ENCODE results near the gene CMTM5. TPM values are rescaled to one million over a fixed set of nuclear protein-coding genes. Genes with fewer than 3 reads are reported as not detected.
A peak's percentile ranks its signal among the peaks of the same experiment; 100 is the strongest.
"Not testable (repeated sequence)": the region's sequence is repeated elsewhere in the genome, so short reads cannot be mapped to it uniquely, and the experiment has no call there.

Gene CMTM5
- total RNA-seq, 2 donors from 2014 or later = 0.44 to 1.4 TPM

DNA sequence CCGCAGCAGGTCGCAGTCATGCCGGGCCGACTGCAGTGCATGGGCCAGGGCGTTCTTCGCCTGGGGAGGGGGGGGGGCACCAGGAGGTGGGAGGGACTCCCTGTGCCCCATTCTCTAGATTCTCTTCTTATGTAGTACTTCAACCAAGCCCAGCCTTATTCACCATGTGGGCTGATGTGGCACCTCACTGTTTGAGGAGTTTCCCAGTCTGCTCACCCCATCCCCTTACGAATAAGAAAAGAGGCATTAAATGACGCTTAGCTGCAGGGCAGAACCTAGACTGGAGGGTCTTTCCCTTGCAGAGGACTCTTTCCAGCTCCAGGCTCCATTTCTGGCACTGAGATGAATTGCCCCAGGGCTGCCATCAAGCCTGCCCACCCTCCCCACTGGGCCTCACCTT is 12.2 kb downstream of the CMTM5 start:
- ATAC-seq (peak in 1 of 2 donors; percentile 0), DNase-seq (no peak)

DNA sequence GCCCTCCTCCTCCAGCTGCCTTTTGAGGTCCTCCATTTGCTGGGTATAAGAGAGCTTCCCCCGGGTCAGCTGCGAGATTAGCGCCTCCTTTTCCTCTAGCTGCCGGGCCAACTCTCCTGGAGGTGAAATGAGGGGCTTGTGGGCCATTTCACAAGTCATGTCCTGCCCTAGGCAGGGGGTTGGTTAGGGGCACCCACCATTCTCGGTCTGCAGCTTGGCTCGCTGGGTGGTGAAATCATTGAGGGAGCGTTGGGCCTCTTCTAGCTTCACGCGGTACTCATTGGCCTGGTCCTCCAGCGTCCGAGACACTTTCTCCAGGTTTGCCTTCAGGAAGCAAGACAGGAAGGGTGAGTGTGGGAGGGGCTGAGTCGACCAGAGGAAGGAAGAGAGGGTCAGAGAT is 12.6 kb downstream of the CMTM5 start:
- no peak for ATAC-seq
- intact Hi-C loops (cut with DNase I) = no loop called here
- DNase-seq = no peak

More for the DNA sequence above, 12.2 kb downstream of the CMTM5 start:
- intact Hi-C loops (cut with DNase I) = no loop called here

DNA sequence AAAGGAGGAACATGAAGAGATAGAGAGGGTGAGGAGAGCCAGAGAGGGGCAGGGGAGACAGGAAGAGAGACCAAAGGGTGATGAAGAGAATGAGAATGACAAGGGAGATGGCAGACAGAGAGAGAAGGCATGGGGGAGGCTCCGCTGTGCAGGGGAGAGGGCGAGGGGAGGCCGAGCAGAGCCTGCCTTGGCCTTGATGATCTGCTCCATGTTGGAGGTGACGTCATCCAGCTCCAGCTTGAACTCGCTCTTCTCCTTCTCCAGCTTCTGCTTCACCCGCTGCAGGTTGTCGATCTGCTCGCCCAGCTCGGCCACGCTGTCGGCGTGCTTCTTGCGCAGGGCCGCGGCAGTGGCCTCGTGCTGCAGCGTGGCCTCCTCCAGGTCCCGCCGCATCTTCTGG is 13.0 kb downstream of the CMTM5 start:
- ATAC-seq; DNase-seq; intact Hi-C loops (cut with DNase I): not testable (repeated sequence)

DNA sequence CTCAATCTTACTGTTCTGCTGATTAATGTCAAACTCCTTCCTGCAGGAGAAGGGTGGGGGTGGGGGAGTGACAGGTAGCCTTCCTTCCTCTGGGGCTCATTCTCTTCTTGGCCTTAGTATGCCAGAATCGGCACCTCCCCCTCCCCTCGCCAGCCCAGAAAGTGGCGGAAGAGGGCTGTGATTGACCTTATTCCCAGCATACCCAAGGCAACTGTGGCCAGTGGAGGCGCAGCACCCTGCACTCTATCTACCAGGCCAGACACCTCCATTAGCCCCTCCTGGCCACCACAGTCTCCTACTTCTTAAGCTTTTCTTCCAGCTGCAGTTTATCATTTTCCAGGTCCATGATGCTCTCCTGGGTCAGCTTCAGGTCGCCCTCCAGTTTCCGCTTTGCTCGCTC is 15.8 kb downstream of the CMTM5 start:
- ATAC-seq = no peak
- no peak for DNase-seq
- intact Hi-C loops (cut with DNase I) = no loop called here

DNA sequence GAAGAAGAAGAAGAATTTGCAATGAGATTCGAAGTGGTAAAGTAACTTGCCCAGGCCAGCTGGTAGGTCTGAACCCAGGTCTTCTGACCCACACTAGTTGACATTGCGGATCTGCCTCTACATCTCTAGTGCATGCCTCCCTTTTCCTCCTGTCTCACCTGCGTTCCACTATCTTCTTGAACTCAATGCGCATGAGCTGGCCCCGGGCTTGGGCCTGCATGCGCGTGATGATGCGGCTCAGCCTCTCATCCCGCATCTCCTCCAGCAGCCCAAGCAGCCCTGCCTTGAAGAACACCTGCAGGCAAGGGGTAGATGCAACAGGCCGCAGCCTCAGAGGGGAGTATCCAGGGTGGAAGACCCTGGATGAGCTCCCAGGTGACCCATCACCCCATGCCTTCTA is 19.3 kb downstream of the CMTM5 start:
- no peak for ATAC-seq
- no peak for DNase-seq
- intact Hi-C loops (cut with DNase I) = no loop called here

DNA sequence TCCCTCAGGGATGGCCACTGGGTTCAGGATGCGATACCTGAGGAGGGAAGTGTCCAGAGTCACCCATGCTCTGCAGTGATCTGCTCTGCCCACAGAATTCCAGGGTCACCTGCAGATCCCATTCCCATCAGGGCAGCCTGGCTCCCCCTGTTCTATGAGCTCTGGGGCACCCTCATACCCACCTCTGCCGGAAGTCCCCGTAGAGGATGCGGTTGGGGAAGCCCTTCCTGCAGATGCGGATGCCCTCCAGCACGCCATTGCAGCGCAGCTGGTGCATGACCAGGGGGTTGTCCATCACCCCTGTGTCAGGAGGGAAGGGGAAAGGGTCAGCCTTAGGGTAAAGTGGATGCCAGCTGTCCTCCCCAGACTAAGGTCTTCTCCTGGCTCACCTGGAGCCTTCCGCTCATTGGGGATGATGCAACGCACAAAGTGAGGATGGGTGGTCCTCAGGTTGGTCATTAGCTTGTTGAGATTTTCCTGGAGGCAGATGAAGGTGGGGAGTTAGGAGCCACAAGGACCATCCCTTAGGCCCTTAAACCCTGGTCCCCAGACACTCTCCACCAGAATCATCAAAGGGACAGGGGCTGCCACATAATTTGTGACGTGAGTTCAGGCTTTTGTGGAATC is 20.0 kb downstream of the CMTM5 start:
- ATAC-seq (peak in 1 of 2 donors; percentile 0), DNase-seq (no peak)
- intact Hi-C loops (cut with DNase I) = no loop called here

DNA sequence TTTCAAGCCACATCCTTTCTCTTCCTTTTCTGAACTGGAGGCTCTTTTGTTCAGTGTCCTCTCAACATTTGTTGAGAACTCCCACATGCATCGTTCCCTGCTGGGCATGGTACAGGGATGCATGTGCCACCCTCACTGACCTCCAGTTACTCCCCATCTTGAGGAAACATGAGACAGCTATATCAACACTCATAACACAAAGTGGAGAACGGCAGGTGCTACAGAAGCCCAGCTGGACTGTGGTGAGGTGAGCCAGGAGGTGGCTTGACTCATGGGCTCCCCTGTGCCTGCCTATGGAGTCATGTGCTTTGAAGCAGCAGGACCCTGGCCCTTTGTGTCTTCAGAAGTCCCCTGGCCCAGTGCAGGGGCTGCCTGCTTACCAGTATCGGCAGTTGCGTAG is 21.5 kb downstream of the CMTM5 start:
- intact Hi-C loops (cut with DNase I) = no loop called here
- no peak for ATAC-seq
- DNase-seq = no peak

DNA sequence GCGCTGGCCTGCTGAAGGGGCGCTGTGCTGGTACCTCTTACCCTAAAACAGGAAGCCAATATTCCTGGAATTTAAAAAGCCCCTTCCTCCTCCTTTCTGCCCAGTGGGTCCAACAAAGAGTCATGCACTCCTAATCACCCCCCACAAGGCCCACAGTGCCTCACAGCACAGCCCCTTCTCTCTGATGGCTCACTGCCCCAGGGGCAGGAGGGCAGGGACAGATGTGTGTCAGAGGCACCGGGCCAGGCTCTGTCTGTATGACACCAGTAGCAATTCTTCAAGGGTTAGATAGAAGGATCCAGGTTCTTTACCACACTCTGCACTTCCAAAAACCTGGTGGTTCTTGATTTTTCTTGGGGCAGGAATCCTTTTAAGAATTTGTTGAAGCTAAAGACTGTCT is 22.3 kb downstream of the CMTM5 start:
- DNase-seq = no peak

DNA sequence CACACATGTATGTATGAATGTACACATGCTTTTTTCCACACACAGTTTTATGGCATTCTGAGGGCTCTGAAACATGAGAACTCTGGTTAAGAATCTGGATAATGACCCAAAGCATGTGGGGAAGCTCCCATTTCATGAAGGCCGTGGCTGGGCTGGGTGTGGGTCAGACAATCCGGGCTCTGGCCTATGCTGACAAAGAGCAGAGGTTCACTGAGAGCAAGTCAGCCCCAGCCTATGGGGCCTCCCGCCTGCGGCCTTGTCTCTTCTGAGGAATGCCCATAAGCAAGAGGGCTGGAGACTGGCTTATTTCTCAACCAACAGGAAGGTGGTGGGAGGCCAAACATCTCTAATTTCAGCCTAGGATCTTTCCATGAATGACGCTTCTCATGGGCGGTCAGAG is 22.7 kb downstream of the CMTM5 start:
- intact Hi-C loops (cut with DNase I) = no loop called here
- no peak for ATAC-seq
- DNase-seq = no peak

More for the DNA sequence above, 22.3 kb downstream of the CMTM5 start:
- peak in 1 of 2 donors; percentile 0 for ATAC-seq
- intact Hi-C loops (cut with DNase I) = no loop called here

DNA sequence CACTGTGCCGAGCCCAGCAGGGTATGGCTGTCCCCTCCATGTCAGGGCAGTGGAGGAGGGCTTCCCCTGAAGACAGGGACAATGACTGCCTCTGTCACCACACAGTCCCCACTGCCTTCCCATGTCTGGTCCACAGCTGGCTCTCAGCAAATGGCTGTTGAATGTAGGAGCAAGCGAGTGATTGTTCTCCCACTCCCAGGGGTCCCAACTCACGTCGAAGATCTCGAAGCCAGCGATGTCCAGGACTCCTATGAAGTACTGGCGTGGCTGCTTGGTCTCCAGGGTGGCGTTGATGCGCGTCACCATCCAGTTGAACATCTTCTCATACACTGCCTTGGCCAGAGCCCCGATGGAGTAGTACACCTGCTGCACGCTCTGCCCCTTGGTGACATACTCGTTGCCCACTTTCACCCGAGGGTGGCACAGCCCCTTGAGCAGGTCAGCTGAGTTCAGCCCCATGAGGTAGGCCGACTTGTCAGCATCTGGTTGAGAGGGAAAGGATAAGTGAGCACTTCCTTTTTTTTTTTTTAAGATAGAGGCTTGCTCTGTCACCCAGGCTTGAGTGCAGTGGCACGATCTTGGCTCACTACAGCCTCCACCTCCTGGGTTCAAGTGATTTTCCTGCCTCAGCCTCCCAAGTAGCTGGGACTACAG is 23.8 kb downstream of the CMTM5 start:
- peak; percentile 2 to 6 for ATAC-seq
- DNase-seq; intact Hi-C loops (cut with DNase I): not testable (repeated sequence)

DNA sequence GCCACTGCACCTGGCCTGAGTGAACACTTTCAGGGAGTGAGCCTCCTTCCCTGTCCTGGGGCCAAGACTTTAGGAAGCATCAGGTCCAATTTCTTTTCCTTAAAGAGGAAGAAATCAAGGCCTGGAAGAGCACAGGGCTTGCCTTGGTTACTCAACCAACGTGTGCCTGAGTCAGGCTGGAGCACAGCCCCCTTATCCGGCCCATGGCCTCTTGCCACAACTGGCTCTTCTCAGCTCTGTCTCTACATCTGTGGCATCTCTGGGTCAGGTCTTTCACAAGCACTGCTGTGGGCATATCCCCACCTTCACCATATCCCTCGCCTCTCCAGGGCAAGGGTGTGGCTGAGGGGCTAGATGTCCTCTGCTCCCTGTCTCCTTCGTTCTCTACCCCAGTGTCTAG is 24.4 kb downstream of the CMTM5 start:
- peak in 1 of 2 donors; percentile 1 for ATAC-seq
- DNase-seq = no peak
- intact Hi-C loops (cut with DNase I) = no loop called here

DNA sequence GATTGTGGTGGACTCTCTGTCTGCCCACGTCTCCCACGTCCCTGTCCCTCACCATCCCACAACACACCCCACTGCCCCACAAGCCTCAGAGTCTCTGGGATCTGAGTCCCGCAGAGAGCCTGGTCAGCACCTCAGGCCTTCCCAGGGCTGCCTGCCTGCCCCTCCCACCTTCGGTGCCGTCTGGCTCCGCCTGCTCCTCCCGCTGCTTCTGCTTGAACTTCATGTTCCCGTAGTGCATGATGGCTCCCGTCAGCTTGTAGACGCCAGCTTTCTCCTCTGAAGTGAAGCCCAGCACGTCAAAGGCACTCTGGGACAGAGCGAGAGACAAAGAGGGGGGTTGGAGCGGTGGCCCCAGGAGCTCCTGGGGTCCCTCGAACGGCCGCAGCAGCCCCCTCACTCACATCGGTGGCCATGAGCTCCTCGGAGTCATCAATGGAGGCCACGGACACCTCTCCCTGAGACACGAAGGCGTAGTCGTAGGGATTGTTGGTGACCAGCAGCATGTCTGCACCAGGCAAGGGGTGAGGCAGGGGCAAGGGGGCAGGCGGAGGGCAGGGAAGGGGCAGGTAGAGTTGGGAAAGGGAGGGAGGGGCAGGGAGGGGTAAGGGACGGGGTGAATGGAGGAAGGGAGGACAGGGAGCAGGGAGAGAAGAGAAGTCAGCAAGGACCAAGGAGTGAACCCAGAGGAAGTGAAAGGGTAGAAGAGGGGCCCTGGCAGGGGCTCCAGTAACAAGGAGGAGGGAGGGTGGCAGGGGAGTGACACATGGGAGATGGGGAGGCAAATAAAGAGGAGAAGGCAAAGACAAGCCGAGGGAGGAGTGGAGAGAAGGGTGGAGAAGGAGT is 25.7 kb downstream of the CMTM5 start:
- intact Hi-C loops (cut with DNase I) = no loop called here
- DNase-seq (no peak), ATAC-seq (no peak)

DNA sequence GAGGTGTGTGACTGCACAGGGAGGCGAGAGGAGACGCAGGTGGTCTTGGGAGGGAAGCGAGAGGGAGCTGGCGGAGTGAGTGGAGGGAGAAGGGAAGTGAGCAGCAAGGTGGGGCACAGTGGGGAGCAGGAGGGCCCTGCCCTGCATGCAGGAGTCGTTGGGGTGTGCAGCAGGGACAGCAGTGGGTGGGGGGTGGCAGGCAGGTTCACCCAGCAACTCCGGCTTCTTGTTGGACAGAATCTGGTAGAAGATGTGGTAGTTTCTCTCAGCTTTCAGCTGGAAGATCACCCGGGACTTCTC is 26.2 kb downstream of the CMTM5 start:
- DNase-seq (no peak), ATAC-seq (no peak)
- intact Hi-C loops (cut with DNase I) = no loop called here

DNA sequence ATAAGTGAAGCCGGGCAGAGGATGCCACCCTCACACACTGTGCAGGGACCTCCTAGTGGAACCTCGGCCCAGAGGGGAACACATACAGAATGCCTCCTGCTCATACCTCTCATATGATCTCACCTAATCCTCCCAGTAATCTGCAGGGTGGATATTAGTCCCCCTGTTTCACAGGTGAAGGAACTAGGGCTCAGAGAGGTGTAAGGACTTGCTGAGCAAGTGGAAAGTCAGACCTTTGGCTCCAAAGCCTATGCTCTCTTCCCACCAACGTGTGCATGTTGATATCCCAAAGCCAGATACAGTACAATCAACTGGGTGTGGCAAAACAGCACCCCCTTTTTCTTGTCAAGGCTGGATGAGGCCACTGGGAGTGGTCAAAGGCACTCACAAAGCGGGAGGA is 27.1 kb downstream of the CMTM5 start:
- no peak for ATAC-seq
- no peak for DNase-seq
- intact Hi-C loops (cut with DNase I) = no loop called here

DNA sequence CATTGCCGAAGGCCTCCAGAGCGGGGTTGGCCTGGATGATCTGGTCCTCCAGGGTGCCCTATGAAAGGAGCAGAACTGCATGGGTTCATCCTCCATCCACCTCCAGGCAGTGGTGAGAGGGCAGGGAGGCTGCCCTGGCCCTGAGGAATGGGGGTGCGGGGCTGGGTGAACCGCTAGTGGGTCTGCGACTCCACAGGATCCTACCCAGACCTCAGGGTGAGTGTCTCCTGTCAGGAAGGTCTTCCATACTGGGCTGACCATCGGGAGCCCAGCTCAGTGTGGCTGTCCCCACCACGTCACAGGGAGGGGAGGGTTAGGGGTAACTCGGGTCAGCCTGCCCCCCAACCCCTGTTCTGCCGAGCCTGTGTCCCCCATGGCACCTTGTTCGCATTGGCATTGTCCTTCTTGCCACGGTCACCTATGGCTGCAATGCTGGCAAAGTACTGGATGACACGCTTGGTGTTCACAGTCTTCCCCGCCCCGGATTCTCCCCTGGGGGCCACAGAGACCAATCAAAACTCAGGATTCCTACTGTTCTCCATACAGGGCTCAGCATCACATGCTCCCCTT is 27.6 kb downstream of the CMTM5 start:
- no peak for DNase-seq
- no peak for ATAC-seq
- intact Hi-C loops (cut with DNase I) = no loop called here

DNA sequence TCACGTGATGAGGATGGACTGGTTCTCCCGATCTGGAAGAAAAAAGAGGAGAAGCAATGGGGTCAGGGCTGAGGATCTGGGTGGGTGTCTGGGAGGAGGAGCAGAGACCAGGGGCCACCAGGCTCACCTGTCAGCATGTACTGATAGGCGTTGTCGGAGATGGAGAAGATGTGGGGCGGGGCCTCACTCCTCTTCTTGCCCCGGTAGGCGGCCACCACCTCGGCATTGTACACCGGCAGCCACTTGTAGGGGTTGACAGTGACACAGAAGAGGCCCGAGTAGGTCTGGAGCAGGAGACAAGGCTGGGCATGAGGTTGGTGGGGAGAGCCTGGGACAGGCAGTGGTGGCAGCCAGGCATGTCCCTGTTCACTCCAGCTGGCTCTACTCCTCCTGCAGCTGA is 28.2 kb downstream of the CMTM5 start:
- intact Hi-C loops (cut with DNase I) = loop anchor here in 1 of 2 donors (5.0 kb wide), 1 partner anchor 37 kb away; no protein-coding TSS in a partner anchor
- ATAC-seq (no peak), DNase-seq (no peak)

DNA sequence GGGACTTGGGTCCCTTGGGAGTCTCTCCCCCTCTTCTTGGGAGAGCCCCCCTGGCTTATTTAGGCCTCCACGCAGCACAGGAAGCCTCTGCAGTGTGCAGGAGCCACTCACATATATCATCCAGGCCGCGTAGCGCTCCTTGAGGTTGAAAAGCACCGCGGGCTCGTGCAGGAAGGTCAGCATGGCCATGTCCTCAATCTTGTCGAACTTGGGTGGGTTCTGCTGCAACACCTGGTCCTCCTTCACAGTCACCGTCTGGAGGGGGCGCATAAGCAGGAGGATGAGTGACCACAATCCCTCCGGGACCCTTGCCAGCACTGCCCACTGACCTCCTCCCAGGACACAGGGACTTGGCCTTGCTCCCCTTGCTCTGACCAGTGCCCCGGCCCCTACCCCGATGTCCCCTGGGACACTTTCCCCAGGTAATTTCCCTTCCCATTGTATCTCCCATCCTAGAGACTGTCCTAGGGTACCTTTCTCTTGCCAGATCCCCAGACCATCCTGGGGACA is 28.7 kb downstream of the CMTM5 start:
- no peak for ATAC-seq
- DNase-seq = no peak
- intact Hi-C loops (cut with DNase I) = loop anchor here in 1 of 2 donors (5.0 kb wide), 1 partner anchor 37 kb away; no protein-coding TSS in a partner anchor

DNA sequence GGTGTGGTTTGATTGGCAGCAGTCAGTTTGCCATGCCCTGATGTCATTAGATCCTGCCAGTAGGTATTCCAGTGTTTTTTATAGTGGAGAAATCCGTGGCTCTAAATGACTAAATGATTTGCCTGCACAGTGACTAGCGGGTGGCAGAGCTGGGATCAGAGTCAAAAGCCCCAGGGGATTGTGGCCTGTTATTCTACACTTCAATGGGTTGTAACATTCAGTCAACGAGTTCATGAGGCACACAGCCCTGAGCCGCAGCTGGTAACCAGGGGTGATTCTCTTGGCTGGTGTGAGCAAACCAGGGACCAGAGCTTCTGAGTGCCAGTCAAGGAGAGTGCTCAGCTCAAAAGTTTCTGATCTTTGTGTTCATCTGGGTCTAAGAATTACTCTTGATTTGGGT is 29.4 kb downstream of the CMTM5 start:
- DNase-seq (no peak), ATAC-seq (no peak)
- intact Hi-C loops (cut with DNase I) = loop anchor here in 1 of 2 donors (5.0 kb wide), 1 partner anchor 36 kb away; no protein-coding TSS in a partner anchor

DNA sequence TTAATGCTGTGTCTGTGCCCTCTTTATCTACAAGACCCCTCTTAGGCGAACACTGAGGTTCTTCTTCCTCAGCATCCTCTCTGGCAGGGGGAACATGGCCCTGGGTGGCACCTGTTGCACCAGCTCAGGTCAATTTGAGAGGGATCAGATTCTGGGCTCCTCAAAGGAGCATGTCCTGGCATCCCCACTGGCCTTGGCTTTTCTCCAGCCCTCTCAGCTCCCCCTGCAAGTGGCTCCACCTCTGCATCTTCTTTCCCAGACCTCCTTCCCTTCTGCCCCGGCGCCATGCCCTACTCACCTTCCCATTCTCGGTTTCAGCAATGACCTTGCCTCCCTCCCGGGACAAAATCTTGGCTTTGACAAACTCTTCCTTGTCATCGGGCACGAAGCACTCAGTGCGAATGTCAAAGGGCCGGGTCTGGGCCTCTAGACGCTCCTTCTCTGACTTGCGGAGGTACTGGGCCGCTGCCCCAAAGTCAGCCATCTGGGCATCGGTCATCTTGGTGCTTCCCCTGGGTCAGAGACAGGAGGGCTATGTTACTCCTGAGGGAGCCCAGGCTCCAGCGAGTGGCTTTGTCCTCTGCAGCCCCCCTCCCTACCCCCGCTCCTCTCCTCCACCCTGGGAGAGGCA is 30.0 kb downstream of the CMTM5 start:
- no peak for ATAC-seq
- intact Hi-C loops (cut with DNase I) = loop anchor here in 1 of 2 donors (5.0 kb wide), 1 partner anchor 35 kb away; no protein-coding TSS in a partner anchor
- no peak for DNase-seq
